Keratinocyte (primary cell): Measurements from ENCODE around the gene MROH2A. TPM values are rescaled to one million over a fixed set of nuclear protein-coding genes. Genes with fewer than 3 reads are reported as not detected.

Experiments used
- DNase-seq: peaks from one replicate; pipeline ENCODE4 v3.0.0-alpha.2; 2011; ENCODE audit warnings: low read depth, missing footprints, low spot score
- FAIRE-seq: peaks from 2 replicates; lab custom pipeline; 2011; peaks lifted over from hg19 to GRCh38; lab: Jason Lieb, UNC
- H2AFZ ChIP-seq: 2 replicates; pipeline ENCODE4 v1.6.0; 2012; ENCODE audit warnings: low read length, control low read depth, inconsistent platforms; ENCODE audit not compliant: control insufficient read depth
- H3K27ac ChIP-seq: 2 replicates; pipeline ENCODE4 v1.5.1; 2011; ENCODE audit warnings: low read length; ENCODE audit not compliant: control insufficient read depth, insufficient read depth
- H3K27me3 ChIP-seq: 3 replicates; pipeline ENCODE4 v1.6.0; 2011; ENCODE audit warnings: low read length; ENCODE audit not compliant: control insufficient read depth, insufficient read depth; ENCODE audit errors: extremely low read depth
- H3K36me3 ChIP-seq, 2 experiments: 2 replicates in 1 of 2; 3 replicates in 1 of 2; pipeline ENCODE4 v1.5.1; 2011; ENCODE audit warnings: low read length in 2 of 2, mild to moderate bottlenecking in 1 of 2; ENCODE audit not compliant: control insufficient read depth in 2 of 2, insufficient read depth in 2 of 2; ENCODE audit errors: extremely low read depth in 1 of 2
- H3K4me1 ChIP-seq: 3 replicates; pipeline ENCODE4 v1.5.1; 2011; ENCODE audit warnings: low read length; ENCODE audit not compliant: control insufficient read depth, insufficient read depth; ENCODE audit errors: extremely low read depth
- H3K4me2 ChIP-seq: 3 replicates; pipeline ENCODE4 v1.6.0; 2011; ENCODE audit warnings: low read depth, low read length; ENCODE audit not compliant: control insufficient read depth, insufficient read depth; ENCODE audit errors: extremely low read depth
- H3K4me3 ChIP-seq, 3 experiments: fragments of 200-600 bp in 1 of 3; sonication (generic) in 1 of 3; 2 replicates in 2 of 3; 3 replicates in 1 of 3; pipeline ENCODE4 v1.5.1; 2011 to 2016; ENCODE audit warnings: low read length in 3 of 3, mild to moderate bottlenecking in 3 of 3, control low read depth in 2 of 3, inconsistent platforms in 1 of 3, low read depth in 1 of 3, mixed read lengths in 1 of 3, mixed run types in 1 of 3, moderate library complexity in 1 of 3; ENCODE audit not compliant: control insufficient read depth in 2 of 3, insufficient read depth in 2 of 3; ENCODE audit errors: extremely low read depth in 1 of 3
- H3K79me2 ChIP-seq: 2 replicates; pipeline ENCODE4 v1.6.0; 2012; ENCODE audit warnings: low read length; ENCODE audit not compliant: control insufficient read depth, insufficient read depth
- H3K9ac ChIP-seq: 3 replicates; pipeline ENCODE4 v1.6.0; 2011; ENCODE audit warnings: low read length; ENCODE audit not compliant: control insufficient read depth, insufficient read depth; ENCODE audit errors: extremely low read depth
- H3K9me1 ChIP-seq: 3 replicates; pipeline ENCODE4 v1.6.0; 2011; ENCODE audit warnings: low read length; ENCODE audit not compliant: control insufficient read depth, insufficient read depth; ENCODE audit errors: extremely low read depth
- H3K9me3 ChIP-seq: 2 replicates; pipeline ENCODE4 v1.5.1; 2012; ENCODE audit warnings: low read depth, low read length; ENCODE audit not compliant: control insufficient read depth
- H4K20me1 ChIP-seq: 3 replicates; pipeline ENCODE4 v1.6.0; 2011; ENCODE audit warnings: low read length; ENCODE audit not compliant: control insufficient read depth, insufficient read depth; ENCODE audit errors: extremely low read depth
- CTCF ChIP-seq, 3 experiments: IDR thresholded peaks in 1 of 3; conservative IDR thresholded peaks in 1 of 3; optimal IDR thresholded peaks in 1 of 3; 2 replicates in 2 of 3; 3 replicates in 1 of 3; pipeline versions ENCODE3 to v1.5.1; 2011; ENCODE audit warnings: low read length in 3 of 3, mild to moderate bottlenecking in 3 of 3, moderate library complexity in 2 of 3, control low read depth in 1 of 3, inconsistent platforms in 1 of 3; ENCODE audit not compliant: insufficient read depth in 2 of 3; ENCODE audit errors: extremely low read depth in 1 of 3
- EZH2 ChIP-seq: IDR thresholded peaks from one replicate; pipeline ENCODE4 v1.6.1; 2012; ENCODE audit warnings: inconsistent platforms, mild to moderate bottlenecking, low read length, moderate library complexity
- dilution Hi-C: fragments of 300-500 bp; cut with MboI; formaldehyde crosslinking; loops from one replicate; pipeline ENCODE4 v1.7.0; 2020; ENCODE audit warnings: low sequenced_read_pairs; ENCODE audit not compliant: extremely low pct_ligation_motif_present
- polyA plus RNA-seq, 5 experiments: library from polyadenylated mRNA; depleted of rRNA in 3 of 5; stranded (reverse) in 3 of 5; stranded (forward) in 1 of 5; unstranded in 1 of 5; fragments of >200 nt; gene quantifications; 1 replicate in 1 of 5; 2 replicates in 3 of 5; 3 replicates in 1 of 5; pipeline versions ENCODE4 v1.2.1 to v1.2.3, GENCODE V29; 2011 to 2012; ENCODE audit warnings: missing spikeins in 2 of 5, low read depth in 1 of 5, low replicate concordance in 1 of 5

The MROH2A gene
- polyA plus RNA-seq, 1 donor (not counting 4 experiments of a cell fraction or from before 2014, with no cell fraction given) = 0.33 TPM

- peaks cover 9% of the 10 kb centered on the region for H3K79me2 ChIP-seq
- peak; percentile 28 for DNase-seq
- H3K9ac ChIP-seq = no peak overlapping the region
- H3K4me1 ChIP-seq = peaks cover 34% of the 10 kb centered on the region
- H3K27ac ChIP-seq = peak overlapping the region; percentile 16
- H2AFZ ChIP-seq = no peak overlapping the region
- no peaks in the 10 kb centered on the region for H4K20me1 ChIP-seq
- TF ChIP-seq CTCF (optimal IDR thresholded peaks at IDR 0.05 in 1 of 3, IDR thresholded peaks at IDR 0.05 in 1 of 3, conservative IDR thresholded peaks at IDR 0.05 in 1 of 3; ENCODE audit: extremely low read depth in 1 of 3, insufficient read depth in 2 of 3, low read length in 3 of 3) = no peak
- no peak for TF ChIP-seq EZH2
- no peaks in the 10 kb centered on the region for H3K9me3 ChIP-seq
- H3K9me1 ChIP-seq = no peaks in the 10 kb centered on the region
- no peaks in the 10 kb centered on the region for H3K27me3 ChIP-seq
- dilution Hi-C loops = no loop called here
- peak overlapping the region; percentile 80 for H3K4me2 ChIP-seq
- no peaks in the 10 kb centered on the region for H3K36me3 ChIP-seq
- FAIRE-seq = peak; percentile 90
- H3K4me3 ChIP-seq = peak overlapping the region in 1 of 3 experiments; percentile 40
Measured at GRCh38 chr2:233761040-233761769, 16.9 kb upstream of the MROH2A start.

- no peaks in the 10 kb centered on the region for H3K27me3 ChIP-seq
- H3K9me3 ChIP-seq = no peaks in the 10 kb centered on the region
- H3K27ac ChIP-seq = no peak overlapping the region
- H3K9ac ChIP-seq = no peak overlapping the region
- DNase-seq (no peak), FAIRE-seq (peak; percentile 23)
- H3K4me1 ChIP-seq = peaks cover 34% of the 10 kb centered on the region
- H3K79me2 ChIP-seq = peaks cover 7% of the 10 kb centered on the region
- peaks cover 5 to 10% of the 10 kb centered on the region in 2 experiments for H3K36me3 ChIP-seq
- TF ChIP-seq CTCF (optimal IDR thresholded peaks at IDR 0.05 in 1 of 3, IDR thresholded peaks at IDR 0.05 in 1 of 3, conservative IDR thresholded peaks at IDR 0.05 in 1 of 3; ENCODE audit: extremely low read depth in 1 of 3, insufficient read depth in 2 of 3, low read length in 3 of 3) (no peak), EZH2 (no peak)
- H3K9me1 ChIP-seq = no peaks in the 10 kb centered on the region
- H3K4me2 ChIP-seq = peak overlapping the region; percentile 44
- dilution Hi-C loops = no loop called here
- no peak overlapping the region for H3K4me3 ChIP-seq
- no peaks in the 10 kb centered on the region for H4K20me1 ChIP-seq
- H2AFZ ChIP-seq = no peak overlapping the region
Measured at GRCh38 chr2:233764264-233764663, 13.9 kb upstream of the MROH2A start.
